ENCODE results near the gene SMURF2. TPM values are rescaled to one million over a fixed set of nuclear protein-coding genes. Genes with fewer than 3 reads are reported as not detected.
"Not testable (repeated sequence)": the region's sequence is repeated elsewhere in the genome, so short reads cannot be mapped to it uniquely, and the experiment has no call there.

Gene SMURF2
- total and polyA plus RNA-seq, 9 donors: 9.9 to 29.0 (median 22.6) TPM

DNA sequence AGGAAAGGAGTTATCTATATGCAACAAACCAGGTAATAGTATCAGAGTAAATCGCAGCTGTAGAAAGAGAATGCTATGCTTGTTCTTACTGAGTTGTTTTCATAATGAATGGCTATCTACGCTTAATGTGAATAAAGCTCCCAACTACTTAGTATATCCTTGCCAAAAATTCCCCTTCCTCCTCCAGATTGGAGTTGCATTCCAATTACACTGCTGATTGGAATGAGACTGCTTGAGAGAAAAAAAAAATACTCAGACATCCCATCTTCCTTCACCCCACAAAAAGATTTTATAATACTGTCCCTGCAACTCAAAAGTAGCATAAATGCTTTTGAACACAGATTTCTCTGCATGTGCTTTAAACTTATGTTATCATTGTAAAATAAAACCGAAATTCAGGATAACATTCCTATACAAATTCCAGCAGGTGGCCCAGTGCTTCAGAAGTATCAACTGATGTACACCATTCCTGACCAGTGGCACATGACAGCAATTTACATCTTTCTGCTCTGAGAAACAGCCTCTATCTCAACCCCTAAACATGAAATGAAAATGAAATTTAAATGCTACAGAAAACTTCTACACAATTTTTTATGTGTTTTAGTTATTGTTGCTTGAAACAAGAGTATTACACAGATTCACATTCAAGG is 47.0 kb downstream of the SMURF2 start:
- intact Hi-C loops (cut with DNase I): no loop called here
- H3K36me3 ChIP-seq: no peaks in the 10 kb centered on the region
- TF ChIP-seq EP300 (IDR thresholded peaks at IDR 0.05) (no peak), POLR2A (IDR thresholded peaks at IDR 0.05) (no peak)
- TF ChIP-seq, protein P1, sequence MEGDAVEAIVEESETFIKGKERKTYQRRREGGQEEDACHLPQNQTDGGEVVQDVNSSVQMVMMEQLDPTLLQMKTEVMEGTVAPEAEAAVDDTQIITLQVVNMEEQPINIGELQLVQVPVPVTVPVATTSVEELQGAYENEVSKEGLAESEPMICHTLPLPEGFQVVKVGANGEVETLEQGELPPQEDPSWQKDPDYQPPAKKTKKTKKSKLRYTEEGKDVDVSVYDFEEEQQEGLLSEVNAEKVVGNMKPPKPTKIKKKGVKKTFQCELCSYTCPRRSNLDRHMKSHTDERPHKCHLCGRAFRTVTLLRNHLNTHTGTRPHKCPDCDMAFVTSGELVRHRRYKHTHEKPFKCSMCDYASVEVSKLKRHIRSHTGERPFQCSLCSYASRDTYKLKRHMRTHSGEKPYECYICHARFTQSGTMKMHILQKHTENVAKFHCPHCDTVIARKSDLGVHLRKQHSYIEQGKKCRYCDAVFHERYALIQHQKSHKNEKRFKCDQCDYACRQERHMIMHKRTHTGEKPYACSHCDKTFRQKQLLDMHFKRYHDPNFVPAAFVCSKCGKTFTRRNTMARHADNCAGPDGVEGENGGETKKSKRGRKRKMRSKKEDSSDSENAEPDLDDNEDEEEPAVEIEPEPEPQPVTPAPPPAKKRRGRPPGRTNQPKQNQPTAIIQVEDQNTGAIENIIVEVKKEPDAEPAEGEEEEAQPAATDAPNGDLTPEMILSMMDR (IDR thresholded peaks at IDR 0.05): no peak
- no peaks in the 10 kb centered on the region for H3K9me3 ChIP-seq
- H3K27ac ChIP-seq: no peak overlapping the region
- H3K4me3 ChIP-seq: no peak overlapping the region
- no peak for DNase-seq
- H3K4me1 ChIP-seq (ENCODE audit: insufficient read depth): no peaks in the 10 kb centered on the region
- 4 to 6% (median 4%) methylated on average over 3 of the region's 3 CpGs for WGBS, 3 donors
- no peaks in the 10 kb centered on the region for H3K27me3 ChIP-seq

DNA sequence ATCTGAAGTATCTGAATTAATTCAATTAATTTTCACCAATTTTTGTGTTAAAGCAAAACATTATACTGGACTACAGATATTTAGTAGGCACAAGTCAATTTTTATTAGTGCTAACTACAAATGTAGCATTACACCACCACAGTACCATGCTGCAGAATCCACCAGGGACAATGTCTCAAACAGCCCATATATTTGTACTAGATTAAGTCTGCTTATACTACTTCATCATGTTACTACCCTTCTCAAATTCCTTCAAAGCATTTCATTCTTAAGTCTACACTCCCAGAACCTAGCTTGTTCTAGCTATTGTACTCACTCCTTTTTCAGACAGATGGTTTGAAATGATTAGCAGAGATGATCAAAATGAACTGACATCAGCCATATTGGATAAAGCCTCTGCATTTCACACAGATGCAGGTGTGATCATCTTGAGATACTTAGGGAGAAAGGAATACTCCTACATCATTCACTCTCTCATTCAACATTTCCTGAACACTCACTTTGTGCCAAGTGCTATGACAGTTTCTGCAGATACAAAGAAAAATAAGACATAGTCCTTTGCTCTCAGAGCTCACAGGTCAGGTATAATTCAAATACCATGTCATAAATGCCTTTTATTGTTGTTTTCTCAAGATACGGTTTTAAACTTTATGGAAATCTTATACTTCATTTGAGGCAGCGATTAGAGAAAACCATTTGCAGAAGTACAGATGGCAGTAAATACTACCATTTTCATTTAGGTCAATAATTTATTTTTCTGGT is 47.7 kb downstream of the SMURF2 start:
- H3K4me1 ChIP-seq (ENCODE audit: insufficient read depth): no peaks in the 10 kb centered on the region
- intact Hi-C loops (cut with DNase I): no loop called here

DNA sequence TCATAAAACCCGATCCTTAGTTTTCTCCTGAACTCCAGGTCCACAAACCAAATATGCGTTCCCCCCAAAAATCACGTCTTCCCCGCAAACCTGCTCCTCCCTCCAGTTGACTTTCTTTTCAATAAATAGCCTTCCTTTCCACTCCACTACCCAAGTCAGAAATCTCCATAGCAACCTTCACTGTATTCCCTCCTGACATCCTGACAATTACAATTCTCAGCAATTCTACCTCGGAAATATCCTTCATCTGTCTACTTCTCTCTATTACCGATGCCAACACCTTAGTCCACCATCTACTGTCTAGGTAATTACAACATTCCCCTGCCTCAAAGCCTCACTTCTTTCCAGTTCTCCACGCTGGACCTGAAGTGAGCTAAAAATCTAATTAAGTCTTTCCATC is 50.7 kb downstream of the SMURF2 start:
- H3K36me3 ChIP-seq: no peaks in the 10 kb centered on the region
- intact Hi-C loops (cut with DNase I): no loop called here
- no peak overlapping the region for H3K27ac ChIP-seq
- TF ChIP-seq EP300 (IDR thresholded peaks at IDR 0.05) (no peak), POLR2A (IDR thresholded peaks at IDR 0.05) (no peak)
- TF ChIP-seq, protein P1 (IDR thresholded peaks at IDR 0.05): no peak
- DNase-seq: no peak
- no peaks in the 10 kb centered on the region for H3K9me3 ChIP-seq
- H3K27me3 ChIP-seq: no peaks in the 10 kb centered on the region
- H3K4me3 ChIP-seq: no peak overlapping the region
- WGBS, 3 donors: 90 to 93% (median 93%) methylated on average over 7 of the region's 7 CpGs
- no peaks in the 10 kb centered on the region for H3K4me1 ChIP-seq (ENCODE audit: insufficient read depth)

More for the DNA sequence above, 47.7 kb downstream of the SMURF2 start:
- Histone ChIP-seq H3K36me3 (no peaks in the 10 kb centered on the region), H3K9me3 (no peaks in the 10 kb centered on the region), H3K27ac (no peak overlapping the region), H3K27me3 (no peaks in the 10 kb centered on the region), H3K4me3 (no peak overlapping the region)
- 14 to 24% (median 24%) methylated on average over 2 of the region's 2 CpGs for WGBS, 3 donors
- DNase-seq: no peak
- TF ChIP-seq, protein P1 (IDR thresholded peaks at IDR 0.05): no peak
- TF ChIP-seq EP300 (IDR thresholded peaks at IDR 0.05) (no peak), POLR2A (IDR thresholded peaks at IDR 0.05) (no peak)

DNA sequence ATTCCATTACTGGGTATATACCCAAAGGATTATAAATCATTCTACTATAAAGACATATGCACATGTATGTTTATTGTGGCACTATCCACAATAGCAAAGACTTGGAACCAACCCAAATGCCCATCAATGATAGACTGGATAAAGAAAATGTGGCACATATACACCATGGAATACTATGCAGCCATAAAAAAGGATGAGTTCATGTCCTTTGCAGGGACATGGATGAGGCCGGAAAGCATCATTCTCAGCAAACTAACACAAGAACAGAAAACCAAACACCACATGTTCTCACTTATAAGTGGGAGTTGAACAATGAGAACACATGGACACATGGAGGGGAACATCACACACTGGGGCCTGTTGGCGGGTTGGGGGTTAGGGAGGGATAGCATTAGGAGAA is 51.9 kb downstream of the SMURF2 start:
- H3K4me3 ChIP-seq; H3K4me1 ChIP-seq (ENCODE audit: insufficient read depth); intact Hi-C loops (cut with DNase I); H3K27ac ChIP-seq; H3K27me3 ChIP-seq; H3K9me3 ChIP-seq; DNase-seq; H3K36me3 ChIP-seq: not testable (repeated sequence)
- WGBS, 3 donors: 95 to 99% (median 98%) methylated on average over 2 of the region's 2 CpGs

DNA sequence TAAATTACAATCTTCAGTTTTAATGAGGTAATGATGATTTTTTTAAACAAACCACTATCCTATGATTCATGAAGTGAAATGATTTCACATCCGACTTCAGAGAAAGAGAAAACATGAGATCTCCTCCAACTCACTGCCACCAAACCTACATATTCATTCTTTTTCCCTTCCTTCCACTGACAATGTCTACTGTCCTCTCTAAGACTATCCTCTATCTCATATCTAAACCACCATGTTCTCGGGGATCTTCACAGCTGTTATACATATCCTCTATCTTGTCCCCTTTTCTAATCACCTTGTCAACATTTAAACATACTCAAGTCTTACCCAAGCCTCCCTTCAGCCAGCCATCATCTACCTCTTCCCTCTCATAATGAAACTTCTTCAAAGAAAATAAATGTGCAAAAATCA is 53.5 kb downstream of the SMURF2 start:
- WGBS, 3 donors: 74 to 82% (median 79%) methylated on average over 2 of the region's 2 CpGs
- no peak overlapping the region for H3K27ac ChIP-seq
- no peaks in the 10 kb centered on the region for H3K9me3 ChIP-seq
- no peaks in the 10 kb centered on the region for H3K4me1 ChIP-seq (ENCODE audit: insufficient read depth)
- H3K4me3 ChIP-seq: no peak overlapping the region
- no peaks in the 10 kb centered on the region for H3K27me3 ChIP-seq
- H3K36me3 ChIP-seq: no peaks in the 10 kb centered on the region
- intact Hi-C loops (cut with DNase I): no loop called here
- TF ChIP-seq EP300 (IDR thresholded peaks at IDR 0.05): no peak
- no peak for TF ChIP-seq POLR2A (IDR thresholded peaks at IDR 0.05)
- TF ChIP-seq, protein P1 (IDR thresholded peaks at IDR 0.05): no peak
- no peak for DNase-seq

Measured in ovary (tissue), 9 donors.